K562 (cell line): ENCODE data around the gene CRAMP1. TPM values are rescaled to one million over a fixed set of nuclear protein-coding genes. Genes with fewer than 3 reads are reported as not detected.
A peak's percentile ranks its signal among the peaks of the same experiment; 100 is the strongest.

Source experiments
- ARID1B ChIP-seq: fragments of 450-650 bp; IDR thresholded peaks from 2 replicates; pipeline ENCODE4 v1.6.1; 2016; ENCODE audit warnings: antibody characterized with exemption, mild to moderate bottlenecking, inconsistent platforms
- ATF3 ChIP-seq, 2 experiments: fragments of 450-650 bp in 1 of 2; sonication (generic) in 1 of 2; formaldehyde crosslinking in 1 of 2; IDR thresholded peaks in 1 of 2; conservative IDR thresholded peaks in 1 of 2; 2 replicates each; pipeline versions ENCODE4 v1.6.1 to v1.8.1; 2016 to 2023; ENCODE audit warnings: mild to moderate bottlenecking in 2 of 2, moderate library complexity in 2 of 2, inconsistent platforms in 1 of 2, missing genetic modification reagents in 1 of 2
- DPF2 ChIP-seq: fragments of 450-650 bp; IDR thresholded peaks from 2 replicates; pipeline ENCODE4 v1.6.1; 2016
- ELF4 ChIP-seq: fragments of 450-650 bp; formaldehyde crosslinking; IDR thresholded peaks from 2 replicates; pipeline ENCODE4 v1.4.0; 2022; ENCODE audit warnings: missing genetic modification characterization
- FOSL1 ChIP-seq: fragments of 200-800 bp; sonication (Bioruptor generic); conservative IDR thresholded peaks from 2 replicates; pipeline ENCODE4 v1.6.1; 2016; ENCODE audit warnings: missing genetic modification characterization, missing compliant biosample characterization
- FOXM1 ChIP-seq, 2 experiments: fragments of 450-650 bp in 1 of 2; sonication (generic) in 1 of 2; formaldehyde crosslinking in 1 of 2; IDR thresholded peaks; 2 replicates each; pipeline versions ENCODE4 v1.6.1 to v1.9.0; 2017 to 2022; ENCODE audit warnings: low read depth in 2 of 2, mild to moderate bottlenecking in 2 of 2, missing genetic modification reagents in 1 of 2, moderate library complexity in 1 of 2
- GABPB1 ChIP-seq: sonication (generic); formaldehyde crosslinking; IDR thresholded peaks from 2 replicates; pipeline ENCODE4 v1.8.0; 2022; ENCODE audit warnings: mild to moderate bottlenecking, missing genetic modification reagents
- HDAC1 ChIP-seq, 2 experiments: fragments of 450-650 bp; IDR thresholded peaks; 2 replicates each; pipeline ENCODE4 v1.6.1; 2016 to 2017; ENCODE audit warnings: inconsistent platforms in 1 of 2, mild to moderate bottlenecking in 1 of 2, moderate library complexity in 1 of 2
- KLF16 ChIP-seq: IDR thresholded peaks from 2 replicates; pipeline ENCODE4 v1.6.1; 2016; ENCODE audit warnings: antibody characterized with exemption
- MAFF ChIP-seq: IDR thresholded peaks from 2 replicates; pipeline ENCODE4 v1.6.1; 2012; ENCODE audit warnings: low read length, improper control_type of control experiment
- MECOM ChIP-seq: fragments of 250-450 bp; sonication (Bioruptor Pico); IDR thresholded peaks from 2 replicates; pipeline ENCODE4 v1.8.0; 2022; ENCODE audit warnings: inconsistent platforms
- MIER1 ChIP-seq: fragments of 450-650 bp; IDR thresholded peaks from 2 replicates; pipeline ENCODE4 v1.6.1; 2016; ENCODE audit warnings: antibody characterized with exemption, mild to moderate bottlenecking, low read depth
- MTA2 ChIP-seq: fragments of 450-650 bp; IDR thresholded peaks from 2 replicates; pipeline ENCODE4 v1.6.1; 2016; ENCODE audit warnings: low read depth
- NR4A1 ChIP-seq, 2 experiments: fragments of 250-450 bp in 1 of 2; fragments of 450-650 bp in 1 of 2; sonication (Bioruptor Pico) in 1 of 2; IDR thresholded peaks; 2 replicates each; pipeline versions ENCODE4 v1.4.0 to v1.6.1; 2016 to 2020; ENCODE audit warnings: mild to moderate bottlenecking in 2 of 2, missing compliant biosample characterization in 1 of 2, missing genetic modification characterization in 1 of 2, moderate library complexity in 1 of 2
- PML ChIP-seq: IDR thresholded peaks from 2 replicates; pipeline ENCODE4 v1.6.1; 2012; ENCODE audit warnings: low read length, inconsistent platforms
- RBM34 ChIP-seq: fragments of 200-400 bp; formaldehyde crosslinking; IDR thresholded peaks from 2 replicates; pipeline ENCODE4 v1.6.1; 2018; ENCODE audit warnings: low read length, borderline replicate concordance; ENCODE audit not compliant: insufficient read depth
- RUNX1 ChIP-seq: sonication (generic); IDR thresholded peaks from 2 replicates; pipeline ENCODE4 v1.6.1; 2016; ENCODE audit warnings: antibody characterized with exemption, low read depth
- WHSC1 ChIP-seq: IDR thresholded peaks from one replicate; pipeline ENCODE4 v1.6.1; 2012; ENCODE audit warnings: low read length, control low read depth, inconsistent platforms
- ZBTB9 ChIP-seq: fragments of 450-650 bp; formaldehyde crosslinking; IDR thresholded peaks from 2 replicates; pipeline ENCODE4 v1.4.0; 2020; ENCODE audit warnings: mild to moderate bottlenecking, moderate library complexity
- ZC3H11A ChIP-seq: IDR thresholded peaks from 2 replicates; pipeline ENCODE4 v1.6.1; 2012; ENCODE audit warnings: low read depth, low read length, improper control_type of control experiment
- polyA plus RNA-seq, 8 experiments: library from polyadenylated mRNA; depleted of rRNA in 4 of 8; stranded (reverse) in 5 of 8; unstranded in 3 of 8; fragments of >200 nt; fragmentation: Nextera tagmentation in 2 of 8; fragmentation: Illumina TruSeq in 1 of 8; extraction: Ambion mirVana in 2 of 8; extraction: Trizol in 1 of 8; gene quantifications; 2 replicates each; pipeline versions ENCODE4 v1.2.1 to v1.2.3, GENCODE V29; 2011 to 2014; ENCODE audit warnings: inconsistent platforms in 1 of 8, missing spikeins in 1 of 8
- total RNA-seq, 7 experiments: library from RNA; depleted of rRNA in 6 of 7; stranded (reverse); fragments of >200 nt in 6 of 7; fragmentation: Illumina TruSeq in 2 of 7; extraction: Trizol in 2 of 7; gene quantifications; 2 replicates each; pipeline versions ENCODE4 v1.2.1 to v1.2.3, GENCODE V29; 2011 to 2021; ENCODE audit warnings: low replicate concordance in 1 of 7
- TF ChIP-seq, protein P1 (sequence below): IDR thresholded peaks from 2 replicates; pipeline ENCODE4 v1.6.1; 2016; ENCODE audit warnings: missing genetic modification characterization, missing compliant biosample characterization
- TF ChIP-seq, protein P2 (sequence below): sonication (generic); formaldehyde crosslinking; IDR thresholded peaks from 2 replicates; pipeline ENCODE4 v1.8.1; 2023; ENCODE audit warnings: mild to moderate bottlenecking, missing genetic modification reagents
- TF ChIP-seq, protein P3 (sequence below): fragments of 450-650 bp; IDR thresholded peaks from 2 replicates; pipeline ENCODE4 v1.6.1; 2016; ENCODE audit warnings: low read depth, mild to moderate bottlenecking, moderate library complexity

Gene CRAMP1
- total and polyA plus RNA-seq, 9 of the 15 experiments (the other 6 are each of a cell fraction or from before 2014, with no cell fraction given): 0.52 to 20.8 (median 7.5) TPM

DNA sequence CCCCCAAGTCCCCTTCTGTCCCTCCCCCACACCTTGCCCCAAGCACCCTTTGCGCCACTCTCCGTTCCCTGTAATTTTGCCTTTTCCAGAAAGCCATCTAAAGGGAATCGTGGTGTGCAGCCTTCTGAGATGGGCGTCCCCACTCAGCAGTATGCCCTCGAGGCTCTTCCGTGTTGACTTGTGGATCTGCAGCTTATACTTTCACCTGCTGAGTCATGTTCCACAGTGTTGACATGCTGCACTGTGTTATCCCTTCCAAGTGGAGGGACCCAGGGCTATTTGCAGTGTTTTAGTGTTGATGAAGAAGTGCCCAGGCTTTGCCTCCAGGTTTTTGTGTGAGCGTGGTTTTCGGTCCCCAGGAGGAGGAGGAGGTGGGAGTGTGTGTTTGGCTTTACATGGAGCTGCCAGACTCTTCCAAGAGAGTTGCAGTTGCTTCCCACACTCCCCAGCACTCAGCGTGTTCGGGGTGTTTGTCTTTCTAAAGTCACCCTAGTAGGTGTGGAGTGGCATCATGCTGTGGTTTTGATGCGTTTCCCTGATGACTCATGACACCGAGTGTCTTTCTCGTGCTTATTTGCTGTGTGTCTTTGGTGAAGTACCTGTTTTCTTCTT is 33.9 kb downstream of the CRAMP1 start (continued):
- TF ChIP-seq FOXM1 (IDR thresholded peaks at IDR 0.05; ENCODE audit: low read depth): no peak
- no peak for TF ChIP-seq FOXM1 (CRISPR knock-in tag; IDR thresholded peaks at IDR 0.05; ENCODE audit: low read depth)
- TF ChIP-seq, protein P1, sequence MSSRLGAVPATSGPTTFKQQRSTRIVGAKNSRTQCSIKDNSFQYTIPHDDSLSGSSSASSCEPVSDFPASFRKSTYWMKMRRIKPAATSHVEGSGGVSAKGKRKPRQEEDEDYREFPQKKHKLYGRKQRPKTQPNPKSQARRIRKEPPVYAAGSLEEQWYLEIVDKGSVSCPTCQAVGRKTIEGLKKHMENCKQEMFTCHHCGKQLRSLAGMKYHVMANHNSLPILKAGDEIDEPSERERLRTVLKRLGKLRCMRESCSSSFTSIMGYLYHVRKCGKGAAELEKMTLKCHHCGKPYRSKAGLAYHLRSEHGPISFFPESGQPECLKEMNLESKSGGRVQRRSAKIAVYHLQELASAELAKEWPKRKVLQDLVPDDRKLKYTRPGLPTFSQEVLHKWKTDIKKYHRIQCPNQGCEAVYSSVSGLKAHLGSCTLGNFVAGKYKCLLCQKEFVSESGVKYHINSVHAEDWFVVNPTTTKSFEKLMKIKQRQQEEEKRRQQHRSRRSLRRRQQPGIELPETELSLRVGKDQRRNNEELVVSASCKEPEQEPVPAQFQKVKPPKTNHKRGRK (tag): no peak
- TF ChIP-seq MIER1: no peak
- no peak for TF ChIP-seq ELF4 (CRISPR knock-in tag)
- peak; percentile 87 for TF ChIP-seq MAFF
- peak in 1 of 2 experiments; percentile 83; a peak in 1 of 4 replicates for TF ChIP-seq HDAC1 (IDR thresholded peaks at IDR 0.05)
- TF ChIP-seq, protein P2, sequence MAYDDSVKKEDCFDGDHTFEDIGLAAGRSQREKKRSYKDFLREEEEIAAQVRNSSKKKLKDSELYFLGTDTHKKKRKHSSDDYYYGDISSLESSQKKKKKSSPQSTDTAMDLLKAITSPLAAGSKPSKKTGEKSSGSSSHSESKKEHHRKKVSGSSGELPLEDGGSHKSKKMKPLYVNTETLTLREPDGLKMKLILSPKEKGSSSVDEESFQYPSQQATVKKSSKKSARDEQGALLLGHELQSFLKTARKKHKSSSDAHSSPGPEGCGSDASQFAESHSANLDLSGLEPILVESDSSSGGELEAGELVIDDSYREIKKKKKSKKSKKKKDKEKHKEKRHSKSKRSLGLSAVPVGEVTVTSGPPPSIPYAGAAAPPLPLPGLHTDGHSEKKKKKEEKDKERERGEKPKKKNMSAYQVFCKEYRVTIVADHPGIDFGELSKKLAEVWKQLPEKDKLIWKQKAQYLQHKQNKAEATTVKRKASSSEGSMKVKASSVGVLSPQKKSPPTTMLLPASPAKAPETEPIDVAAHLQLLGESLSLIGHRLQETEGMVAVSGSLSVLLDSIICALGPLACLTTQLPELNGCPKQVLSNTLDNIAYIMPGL (CRISPR knock-in tag): no peak
- TF ChIP-seq ZBTB9 (CRISPR knock-in tag): no peak
- TF ChIP-seq MECOM (CRISPR knock-in tag): 0 out of 2 replicates have a peak, but pooled peaks have one; percentile 12
- TF ChIP-seq MTA2: no peak
- TF ChIP-seq DPF2: peak; percentile 78
- no peak for TF ChIP-seq KLF16
- peak; percentile 92 for TF ChIP-seq FOSL1 (tag)
- no peak for TF ChIP-seq WHSC1
- peak; percentile 89 for TF ChIP-seq ATF3 (IDR thresholded peaks at IDR 0.05)
- no peak for TF ChIP-seq ATF3 (CRISPR knock-in tag; conservative IDR thresholded peaks at IDR 0.05)
- TF ChIP-seq ARID1B: peak; percentile 54
- no peak for TF ChIP-seq RUNX1
- TF ChIP-seq, protein P3, sequence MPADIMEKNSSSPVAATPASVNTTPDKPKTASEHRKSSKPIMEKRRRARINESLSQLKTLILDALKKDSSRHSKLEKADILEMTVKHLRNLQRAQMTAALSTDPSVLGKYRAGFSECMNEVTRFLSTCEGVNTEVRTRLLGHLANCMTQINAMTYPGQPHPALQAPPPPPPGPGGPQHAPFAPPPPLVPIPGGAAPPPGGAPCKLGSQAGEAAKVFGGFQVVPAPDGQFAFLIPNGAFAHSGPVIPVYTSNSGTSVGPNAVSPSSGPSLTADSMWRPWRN: no peak
- TF ChIP-seq GABPB1 (CRISPR knock-in tag): no peak
- no peak for TF ChIP-seq ZC3H11A
- TF ChIP-seq RBM34: no peak
- TF ChIP-seq NR4A1 (CRISPR knock-in tag; IDR thresholded peaks at IDR 0.05): no peak
- no peak for TF ChIP-seq NR4A1 (tag; IDR thresholded peaks at IDR 0.05)
- TF ChIP-seq PML: no peak
